ENCODE results near the gene HDAC9. TPM values are rescaled to one million over a fixed set of nuclear protein-coding genes. Genes with fewer than 3 reads are reported as not detected.
"Not testable (repeated sequence)": the region's sequence is repeated elsewhere in the genome, so short reads cannot be mapped to it uniquely, and the experiment has no call there.

Gene HDAC9
- total RNA-seq, 1 donor from 2014 or later: 21.7 TPM

DNA sequence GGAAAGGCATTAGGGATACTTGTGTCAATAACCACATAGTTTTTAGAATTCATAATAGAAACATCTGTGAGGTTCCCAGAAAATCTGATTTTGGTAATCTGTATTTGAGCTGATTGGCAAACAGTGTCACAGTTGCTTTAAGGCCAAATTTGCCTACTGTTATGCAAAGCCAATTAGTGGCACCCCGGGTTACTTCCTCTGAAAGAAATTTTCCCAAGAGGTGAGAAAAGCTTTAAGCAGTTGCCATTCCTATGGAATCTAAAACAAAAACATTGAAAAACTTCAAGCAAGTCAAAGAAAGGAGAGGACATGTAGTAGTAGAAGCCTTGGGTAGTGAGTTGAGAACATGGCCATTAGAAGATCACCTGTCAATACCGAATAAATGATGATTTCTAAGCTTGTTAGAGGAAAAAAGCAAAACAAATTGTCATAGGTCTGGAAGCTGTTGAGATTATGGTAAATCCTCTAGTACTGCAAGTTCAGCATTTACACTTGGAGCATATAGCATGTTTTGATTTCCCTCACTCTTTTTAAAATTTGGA is 445.1 kb downstream of the HDAC9 start:
- DNase-seq (ENCODE audit: low spot score): no peak

DNA sequence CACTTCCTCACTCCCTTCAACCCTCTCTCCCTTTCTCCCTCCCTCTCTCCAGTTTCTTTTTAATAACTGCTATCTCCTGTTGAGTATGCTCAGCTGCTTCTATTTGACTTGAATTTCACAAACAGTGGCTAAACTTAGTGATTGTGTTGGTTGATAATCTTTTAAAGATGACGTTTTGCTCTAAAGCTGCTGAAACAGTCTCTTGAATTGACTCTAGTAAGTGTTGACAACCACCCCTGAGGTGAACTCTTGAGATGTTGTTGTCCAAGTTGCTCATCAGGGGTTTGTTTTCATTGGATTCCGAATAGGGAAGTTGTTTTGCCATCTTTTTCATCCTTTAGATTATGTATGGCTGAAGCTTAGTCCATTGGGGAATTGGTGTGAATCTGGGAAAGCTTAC is 445.7 kb downstream of the HDAC9 start:
- no peak for DNase-seq (ENCODE audit: low spot score)

DNA sequence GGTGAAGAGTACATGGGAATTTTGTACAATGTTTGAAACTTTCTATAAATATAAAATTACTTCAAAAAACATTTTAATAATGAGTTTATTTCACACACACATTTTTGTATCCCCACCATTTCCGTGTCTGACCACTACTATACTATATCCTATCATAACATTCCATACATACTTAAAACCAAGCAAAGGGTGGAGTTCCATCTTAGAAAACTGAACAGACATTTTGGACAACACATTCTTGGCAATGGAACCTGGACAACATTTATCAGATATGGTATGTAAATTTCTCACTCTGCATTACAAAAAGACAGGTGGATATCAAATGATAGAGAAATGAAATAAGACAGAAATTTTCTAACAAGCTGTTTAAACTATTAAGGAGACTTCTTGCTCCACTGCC is 453.0 kb downstream of the HDAC9 start:
- no peak for DNase-seq (ENCODE audit: low spot score)

DNA sequence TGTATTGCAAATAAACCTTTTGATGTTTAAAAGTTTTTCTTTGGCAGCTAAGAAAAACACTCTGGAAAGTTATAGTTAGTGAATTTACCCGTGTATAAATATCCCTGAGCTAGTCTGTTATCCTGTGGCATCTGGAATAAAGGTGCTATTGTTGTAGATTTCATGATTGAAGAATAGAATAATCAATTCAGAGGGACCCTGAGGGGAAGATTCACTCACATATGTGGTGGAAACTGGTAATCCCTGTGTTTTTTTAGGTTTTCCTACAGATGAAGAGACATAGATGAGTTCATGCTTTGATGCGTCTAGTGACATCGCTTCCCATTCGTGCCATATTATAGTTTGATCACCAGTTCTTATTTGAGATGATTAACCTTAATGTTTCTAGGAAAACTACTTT is 457.3 kb downstream of the HDAC9 start:
- DNase-seq (ENCODE audit: low spot score): no peak

DNA sequence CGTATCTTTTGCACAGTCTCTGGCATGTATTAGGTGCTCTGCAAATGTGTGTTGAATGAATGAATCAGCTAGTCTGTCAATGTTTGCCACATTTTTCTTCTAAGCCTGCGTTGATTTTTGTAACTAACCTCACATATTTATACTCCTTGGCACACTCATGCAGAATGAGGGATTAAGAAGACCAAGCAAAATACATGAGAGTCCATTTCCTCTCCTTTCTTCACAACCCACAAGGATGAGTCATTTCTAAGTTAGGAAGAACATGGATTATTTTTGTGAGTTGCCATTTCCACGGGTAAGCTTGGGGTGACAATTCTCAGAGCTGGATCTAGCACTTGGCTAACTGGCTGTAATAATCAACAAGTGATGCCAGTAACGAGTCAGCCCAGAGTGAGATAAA is 463.1 kb downstream of the HDAC9 start:
- DNase-seq (ENCODE audit: low spot score): no peak

DNA sequence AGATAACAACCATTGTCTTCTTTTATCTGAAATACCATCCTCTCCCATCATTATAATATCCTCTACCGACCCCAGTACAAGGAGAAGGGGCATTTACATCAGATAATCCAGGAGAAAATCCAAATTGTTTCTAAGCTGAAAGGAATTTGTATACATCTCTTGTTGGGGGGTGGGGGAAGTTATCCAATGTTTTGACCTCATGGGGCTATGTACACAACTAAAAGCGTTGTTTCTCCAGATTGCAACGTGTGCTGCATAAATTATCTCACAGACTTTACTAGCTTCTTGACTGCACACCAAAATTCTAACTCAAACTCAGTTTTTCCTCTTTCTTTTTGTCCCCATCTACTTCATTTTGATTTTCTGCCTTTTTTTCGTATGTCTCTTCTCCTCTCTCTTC is 465.2 kb downstream of the HDAC9 start:
- DNase-seq (ENCODE audit: low spot score): no peak

DNA sequence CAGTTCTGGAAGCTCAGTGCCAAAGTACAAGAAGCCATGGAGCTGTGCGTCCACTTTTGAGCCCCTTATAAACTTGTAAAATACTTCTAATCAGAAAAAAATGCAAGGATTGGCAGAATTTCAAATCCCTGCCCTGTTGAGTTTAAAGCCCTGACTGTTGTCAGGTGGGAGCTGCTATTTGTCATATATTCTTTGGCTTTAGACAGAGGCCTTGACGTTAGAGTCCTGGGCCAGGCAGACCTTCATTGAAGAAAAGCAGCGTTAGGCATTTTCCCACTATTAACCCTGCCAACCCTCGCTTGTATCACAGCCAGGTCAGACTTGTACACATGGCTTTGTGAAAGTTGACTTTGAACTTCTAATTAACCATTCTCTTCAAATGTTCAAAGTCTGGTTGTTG is 466.5 kb downstream of the HDAC9 start:
- DNase-seq (ENCODE audit: low spot score): no peak

DNA sequence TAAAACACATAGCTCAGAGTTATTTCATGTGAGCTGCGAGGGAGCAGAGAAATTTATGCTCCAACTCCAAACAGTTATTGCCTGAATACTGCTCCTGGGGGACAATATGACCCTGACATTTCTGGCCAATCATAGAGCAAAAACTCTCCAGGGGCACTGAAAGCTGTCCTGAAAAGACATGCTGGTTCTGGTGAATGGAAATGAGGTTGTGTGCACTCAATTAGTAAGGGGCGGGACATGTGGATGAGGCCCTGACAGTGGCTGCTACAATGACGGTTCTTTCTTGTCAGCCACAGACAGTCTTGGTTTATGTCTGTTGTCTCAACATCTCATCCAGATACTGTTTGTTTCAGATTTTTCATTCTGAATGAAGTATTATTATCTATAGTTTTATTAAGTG is 470.1 kb downstream of the HDAC9 start:
- no peak for DNase-seq (ENCODE audit: low spot score)

DNA sequence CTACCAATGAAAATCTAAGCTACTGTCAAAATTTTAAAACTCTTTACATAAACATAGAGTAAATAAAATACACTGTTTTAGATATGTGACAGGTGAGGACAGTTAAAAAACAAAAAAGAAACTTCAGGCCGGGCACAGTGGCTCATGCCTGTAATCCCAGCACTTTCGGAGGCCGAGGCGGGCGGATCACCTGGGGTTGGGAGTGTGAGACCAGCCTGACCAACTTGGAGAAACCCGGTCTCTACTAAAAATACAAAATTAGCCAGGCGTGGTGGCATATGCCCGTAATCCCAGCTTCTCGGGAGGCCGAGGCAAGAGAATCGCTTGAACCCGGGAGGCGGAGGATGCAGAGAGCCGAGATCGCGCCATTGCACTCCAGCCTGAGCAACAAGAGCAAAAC is 472.2 kb downstream of the HDAC9 start:
- DNase-seq (ENCODE audit: low spot score): not testable (repeated sequence)

DNA sequence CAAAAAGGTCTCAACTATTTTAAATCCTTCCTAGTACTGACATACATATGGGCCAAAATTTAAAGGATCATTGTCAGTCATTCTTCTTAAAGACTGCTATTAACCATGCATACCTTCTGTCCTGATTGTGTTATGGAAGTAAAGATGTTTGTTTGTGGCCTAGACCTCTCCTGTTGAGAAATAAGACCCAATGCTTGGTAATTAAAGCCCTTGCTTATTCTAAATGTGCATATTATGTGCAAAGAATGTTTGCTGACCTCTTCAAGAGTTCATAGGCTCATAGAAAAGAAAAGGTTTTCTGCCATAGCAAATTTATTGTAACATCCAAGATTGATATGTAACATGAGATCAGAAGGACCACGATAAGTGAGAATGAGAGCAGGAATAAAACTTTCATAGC is 476.3 kb downstream of the HDAC9 start:
- no peak for DNase-seq (ENCODE audit: low spot score)

DNA sequence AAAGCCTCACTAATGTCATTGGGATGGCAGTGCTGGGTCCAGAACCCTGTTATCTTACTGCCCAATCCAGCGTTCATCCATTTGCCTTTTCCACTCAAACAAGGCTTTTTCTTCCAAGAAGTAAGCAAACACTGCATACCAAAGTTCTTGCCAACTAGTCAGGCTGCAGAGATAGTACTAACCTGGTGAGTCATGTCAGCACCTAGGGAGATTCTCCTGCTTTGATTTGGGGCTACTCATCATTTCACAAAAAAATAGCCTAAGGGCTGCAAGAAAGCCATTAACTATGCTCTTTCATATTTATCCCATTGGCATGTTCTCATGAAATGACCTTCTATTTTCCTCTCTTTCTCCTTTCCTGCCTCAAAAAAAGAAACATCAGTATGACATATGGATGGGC is 479.3 kb downstream of the HDAC9 start:
- DNase-seq (ENCODE audit: low spot score): no peak

DNA sequence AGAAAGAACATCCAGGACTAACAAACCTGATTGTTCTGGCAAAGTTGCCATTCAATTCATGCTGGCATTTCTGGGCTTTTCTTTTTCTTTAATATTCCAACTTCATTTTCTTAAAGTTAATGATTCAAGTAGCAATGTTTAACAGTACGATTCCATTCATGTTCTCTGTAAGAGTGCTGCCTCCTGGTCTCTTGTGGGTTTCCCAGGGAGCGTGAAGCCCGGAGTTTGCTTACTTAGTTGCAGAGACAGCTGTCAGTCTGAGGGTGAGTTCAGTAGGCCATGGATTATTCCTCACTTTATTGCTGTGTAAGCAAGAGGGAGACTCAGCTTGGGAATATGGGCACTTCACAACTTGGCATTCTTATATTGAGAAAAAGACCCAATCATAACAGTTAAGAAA is 479.7 kb downstream of the HDAC9 start:
- no peak for DNase-seq (ENCODE audit: low spot score)

DNA sequence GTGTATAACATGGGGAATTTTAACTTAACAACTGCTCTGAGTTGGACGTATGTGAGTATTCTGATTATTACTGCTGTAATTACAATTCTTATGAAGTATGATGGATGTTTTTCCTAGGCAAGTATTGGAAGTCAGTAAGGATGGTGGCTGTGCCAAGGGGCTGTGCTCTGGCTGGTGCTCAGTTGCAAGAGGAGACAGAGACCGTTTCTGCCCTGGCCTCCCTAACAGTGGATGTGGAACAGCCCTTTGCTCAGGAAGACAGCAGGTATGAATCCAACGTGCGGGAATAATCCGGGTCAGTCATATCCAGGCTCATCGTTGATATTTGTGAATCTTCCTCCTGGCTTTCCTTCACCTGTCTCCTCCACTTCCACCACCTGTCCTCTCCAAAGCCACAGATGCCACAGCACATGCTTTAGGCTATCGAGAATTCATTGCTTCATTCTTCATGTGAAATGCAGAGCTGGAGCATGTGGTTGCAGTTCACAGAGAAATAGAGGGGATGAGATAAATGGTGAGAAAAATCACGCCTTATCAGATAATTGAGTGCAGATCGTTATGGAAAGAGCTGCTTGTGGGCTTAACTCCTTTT is 480.2 kb downstream of the HDAC9 start:
- no peak for DNase-seq (ENCODE audit: low spot score)

DNA sequence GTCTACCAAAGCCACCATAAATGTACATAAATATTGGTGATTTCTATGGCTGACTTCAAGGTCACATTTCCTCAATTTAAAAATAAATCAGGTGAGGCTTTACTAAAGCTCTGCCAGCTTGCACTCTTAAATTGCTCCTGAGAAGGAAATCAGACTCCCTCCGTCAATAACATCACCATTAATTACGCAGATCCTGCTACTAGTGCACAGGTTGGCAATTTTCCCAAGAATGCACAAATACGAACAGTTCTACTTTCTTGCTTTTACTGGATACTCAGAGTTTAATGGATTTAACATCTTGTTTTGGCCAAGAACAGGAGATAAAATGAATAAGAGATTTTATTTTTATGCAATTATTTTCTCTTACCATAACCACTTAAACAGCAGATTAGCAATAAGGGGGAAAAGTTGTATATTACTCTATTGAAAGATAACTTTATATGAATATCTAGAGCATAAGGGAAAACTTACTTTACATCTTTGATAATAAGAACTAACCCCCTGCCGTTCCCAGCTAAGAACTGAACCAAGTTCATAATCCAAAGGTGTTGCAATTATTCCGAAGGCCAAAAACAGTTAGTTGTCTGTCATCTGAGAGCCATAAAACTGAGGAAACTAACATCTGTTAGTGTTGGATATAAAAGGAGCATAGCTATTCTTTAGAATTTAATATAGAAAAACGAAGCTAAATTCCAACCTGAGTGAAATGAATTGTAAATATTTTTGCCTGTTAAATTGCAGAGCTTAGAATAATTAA is 481.3 kb downstream of the HDAC9 start:
- no peak for DNase-seq (ENCODE audit: low spot score)

DNA sequence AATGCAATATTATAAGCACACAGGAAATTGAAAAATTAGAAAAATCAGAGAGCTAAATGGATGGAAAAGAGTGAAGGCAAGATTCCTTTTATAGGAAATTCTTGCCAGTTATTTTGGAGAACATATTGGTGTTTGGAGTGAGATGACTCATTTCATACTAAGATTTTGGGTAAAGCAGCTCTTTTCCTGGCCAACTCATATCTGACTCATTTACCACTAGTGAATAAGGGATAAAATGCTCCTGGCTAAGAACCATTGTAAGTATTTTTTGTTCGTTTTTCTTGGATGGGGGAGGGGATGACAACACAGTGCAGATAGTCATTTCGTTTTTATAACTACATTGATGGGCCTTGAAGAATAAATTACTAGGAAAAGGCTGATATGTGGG is 482.6 kb downstream of the HDAC9 start:
- no peak for DNase-seq (ENCODE audit: low spot score)

DNA sequence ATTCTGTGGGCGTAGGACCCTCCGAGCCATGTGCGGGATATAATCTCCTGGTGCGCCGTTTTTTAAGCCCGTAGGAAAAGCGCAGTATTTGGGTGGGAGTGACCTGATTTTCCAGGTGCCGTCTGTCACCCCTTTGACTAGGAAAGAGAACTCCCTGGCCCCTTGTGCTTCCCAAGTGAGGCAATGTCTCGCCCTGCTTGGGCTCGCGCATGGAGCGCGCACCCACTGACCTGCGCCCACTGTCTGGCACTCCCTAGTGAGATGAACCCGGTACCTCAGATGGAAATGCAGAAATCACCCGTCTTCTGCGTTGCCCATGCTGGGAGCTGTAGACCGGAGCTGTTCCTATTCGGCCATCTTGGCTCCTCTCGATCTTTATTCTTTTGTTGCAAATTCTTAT is 495.2 kb downstream of the HDAC9 start:
- not testable (repeated sequence) for DNase-seq (ENCODE audit: low spot score)

DNA sequence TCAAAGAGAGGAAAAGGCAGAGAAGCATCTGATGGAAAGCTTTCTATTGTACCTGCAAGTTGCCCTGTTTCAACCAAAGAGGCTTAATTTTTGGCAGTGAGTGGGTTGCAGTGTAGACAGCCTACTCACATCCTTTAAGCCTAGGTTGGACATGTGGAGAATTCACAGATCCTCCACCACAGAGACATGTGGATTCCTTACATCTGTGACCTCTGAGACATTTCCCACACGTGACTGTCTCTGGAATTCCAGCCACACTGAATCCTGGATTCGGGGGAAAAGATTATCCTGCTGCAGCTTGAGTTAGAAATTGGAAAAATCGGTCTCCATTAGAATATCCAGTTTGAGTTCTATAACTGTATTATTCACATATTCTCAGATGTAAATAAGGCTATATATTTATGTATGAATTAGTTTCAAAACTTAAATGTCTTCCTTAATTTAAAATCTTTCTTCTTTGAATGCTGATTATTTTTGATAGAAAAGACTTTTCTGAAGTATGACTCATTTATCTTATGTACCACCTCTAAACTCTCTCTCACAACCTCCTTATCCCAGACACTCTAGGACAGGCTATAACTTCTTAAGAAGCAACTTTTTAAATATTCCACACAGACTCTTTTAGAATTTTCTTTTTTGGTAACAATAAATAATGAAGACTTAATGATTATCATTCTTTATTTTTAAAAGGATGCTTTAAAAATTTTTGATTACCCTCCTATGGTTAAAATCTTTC is 498.6 kb downstream of the HDAC9 start:
- DNase-seq (ENCODE audit: low spot score): no peak

DNA sequence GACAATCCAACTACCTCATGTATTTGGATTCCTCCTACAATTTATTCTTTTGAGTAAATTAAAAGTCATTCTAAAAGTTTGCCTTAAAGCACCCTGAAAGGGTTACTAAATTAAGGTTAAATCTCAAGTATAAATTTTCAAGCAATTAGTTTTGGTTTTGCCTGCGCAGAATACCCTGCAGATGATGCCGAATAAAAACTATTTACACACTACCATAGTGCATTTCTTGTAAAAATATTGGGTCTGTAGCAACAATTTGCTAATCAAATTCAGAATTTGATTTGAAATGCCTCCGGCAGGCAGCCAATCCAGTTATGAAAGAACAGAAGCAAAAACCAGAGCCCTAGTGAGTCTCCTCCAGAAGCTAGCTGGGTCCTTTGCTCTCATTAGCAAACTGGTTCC is 499.7 kb downstream of the HDAC9 start:
- no peak for DNase-seq (ENCODE audit: low spot score)

DNA sequence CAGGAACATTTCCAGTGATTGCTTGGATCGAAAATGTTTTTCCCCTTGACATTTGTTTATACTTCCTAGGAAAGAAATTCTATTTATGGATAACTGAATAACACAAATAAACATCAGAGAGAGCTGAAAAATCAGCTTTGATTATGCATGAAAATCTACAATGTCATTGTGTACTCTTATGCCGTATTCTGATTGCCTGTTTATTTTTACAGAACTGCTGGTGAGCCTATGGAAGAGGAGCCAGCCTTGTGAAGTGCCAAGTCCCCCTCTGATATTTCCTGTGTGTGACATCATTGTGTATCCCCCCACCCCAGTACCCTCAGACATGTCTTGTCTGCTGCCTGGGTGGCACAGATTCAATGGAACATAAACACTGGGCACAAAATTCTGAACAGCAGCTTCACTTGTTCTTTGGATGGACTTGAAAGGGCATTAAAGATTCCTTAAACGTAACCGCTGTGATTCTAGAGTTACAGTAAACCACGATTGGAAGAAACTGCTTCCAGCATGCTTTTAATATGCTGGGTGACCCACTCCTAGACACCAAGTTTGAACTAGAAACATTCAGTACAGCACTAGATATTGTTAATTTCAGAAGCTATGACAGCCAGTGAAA is 500.4 kb downstream of the HDAC9 start:
- DNase-seq (ENCODE audit: low spot score): no peak

DNA sequence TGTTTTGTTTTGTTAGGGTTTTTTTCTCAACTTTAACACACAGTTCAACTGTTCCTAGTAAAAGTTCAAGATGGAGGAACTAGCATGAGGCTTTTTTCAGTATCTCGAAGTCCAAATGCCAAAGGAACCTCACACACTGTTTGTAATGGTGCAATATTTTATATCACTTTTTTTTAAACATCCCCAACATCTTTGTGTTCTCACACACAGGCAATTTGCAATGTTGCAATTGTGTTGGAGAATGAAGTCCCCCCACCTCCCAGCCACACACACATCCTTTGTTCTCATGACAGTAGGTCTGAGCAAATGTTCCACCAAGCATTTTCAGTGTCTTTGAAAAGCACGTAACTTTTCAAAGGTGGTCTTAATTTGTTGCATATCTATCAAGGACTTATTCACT is 501.0 kb downstream of the HDAC9 start:
- no peak for DNase-seq (ENCODE audit: low spot score)

DNA sequence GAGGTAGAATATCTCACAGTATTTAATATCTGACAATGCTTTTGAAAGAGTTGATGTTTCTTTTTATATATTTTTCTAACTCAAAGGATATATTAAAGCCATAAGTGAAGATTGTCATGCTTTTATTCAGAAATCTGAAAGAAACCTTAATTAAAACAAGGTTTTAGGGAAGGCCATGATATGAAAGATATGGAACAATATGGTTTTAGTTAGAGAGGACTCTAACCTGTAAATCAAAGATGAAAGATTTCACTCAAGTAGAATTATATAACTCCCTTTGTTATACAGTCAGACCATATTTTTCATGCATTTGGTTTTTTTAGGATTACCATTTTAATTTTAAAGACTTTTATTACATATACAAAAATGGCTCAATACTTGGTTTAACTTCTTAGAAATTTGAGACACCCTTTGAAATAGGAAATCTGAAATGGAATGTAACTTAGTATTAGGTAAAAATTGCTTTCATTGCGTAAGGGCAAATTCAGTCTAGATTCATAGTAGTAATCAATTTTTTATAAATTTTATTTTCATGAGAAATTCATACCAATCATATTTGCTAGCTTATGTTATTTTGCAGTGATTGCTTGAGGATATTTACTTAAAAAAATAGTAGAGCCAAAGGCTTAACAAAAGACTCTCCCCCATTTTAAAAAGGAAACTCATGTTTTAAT is 502.1 kb downstream of the HDAC9 start:
- DNase-seq (ENCODE audit: low spot score): no peak
